ENCODE results near the gene SORL1.

DNA sequence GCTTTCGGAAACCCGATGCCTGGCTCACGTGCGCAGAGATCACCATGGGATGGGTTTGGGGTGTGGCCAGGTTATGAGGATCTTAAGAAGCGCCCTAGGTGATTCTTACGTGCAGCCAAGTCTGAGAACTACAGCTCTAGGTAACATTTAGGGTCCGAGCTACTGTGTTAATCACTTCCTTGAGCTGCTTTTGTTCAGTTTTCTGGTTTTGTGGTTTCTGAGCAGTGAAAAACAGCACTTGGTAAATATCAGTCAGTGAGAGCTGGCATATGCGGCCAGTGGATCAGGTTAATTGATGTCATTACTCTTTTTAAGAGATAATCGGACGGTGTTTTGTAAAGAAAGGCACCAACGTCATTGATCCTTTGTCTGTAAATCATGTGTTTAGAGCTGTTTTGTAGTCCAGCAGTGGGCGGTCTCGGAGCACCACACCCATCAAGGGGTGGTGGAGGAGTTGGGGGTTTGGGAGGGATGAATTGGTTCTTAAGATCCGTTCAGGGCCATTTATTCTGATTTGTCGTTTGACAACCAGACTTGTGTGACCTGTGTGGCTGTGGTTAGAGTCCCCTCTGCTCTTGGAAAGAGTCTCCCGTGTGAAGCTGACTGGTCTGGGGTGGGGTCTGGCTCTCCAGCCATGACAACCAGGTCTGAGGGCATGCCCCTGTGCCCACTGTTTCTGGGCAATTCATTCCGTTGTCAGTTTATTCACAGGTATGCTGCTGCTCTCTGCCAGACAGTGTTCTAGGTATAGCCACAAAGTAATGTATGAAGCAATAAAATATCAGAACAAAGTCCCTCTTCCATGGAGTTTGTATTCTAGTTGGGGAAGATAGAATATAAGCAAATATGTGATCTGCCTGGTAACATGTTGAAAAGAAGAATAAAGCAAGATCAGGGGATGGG, 62.6 kb downstream of the SORL1 start:
- TF ChIP-seq EZH2phosphoT487 (IDR thresholded peaks at IDR 0.05): no peak
- TF ChIP-seq CTCF (IDR thresholded peaks at IDR 0.05): no peak
- TF ChIP-seq EZH2 (IDR thresholded peaks at IDR 0.05): no peak
